Thoracic aorta (tissue), 2 donors: ENCODE results near the gene AUNIP. TPM values are rescaled to one million over a fixed set of nuclear protein-coding genes. Genes with fewer than 3 reads are reported as not detected.

Experiments
- ATAC-seq: fragments of 150-250 bp; one replicate; pipeline ENCODE4 v1.8.0; 2017; ENCODE audit warnings: low read depth; ENCODE audit not compliant: insufficient number of reproducible peaks, low FRiP score
- DNase-seq: peaks from one replicate; pipeline ENCODE4 v3.0.0-alpha.2; 2020; ENCODE audit warnings: low spot score
- H3K27ac ChIP-seq, 2 donors: fragments of 200-600 bp; sonication (generic); 1 replicate in 1 of 2; 2 replicates in 1 of 2; pipeline ENCODE4 v1.5.1; 2016; ENCODE audit warnings: mild to moderate bottlenecking in 2 of 2, moderate library complexity in 2 of 2
- H3K27me3 ChIP-seq: fragments of 200-600 bp; sonication (generic); replicated peaks from 2 replicates; pipeline ENCODE4 v1.6.0; 2016; ENCODE audit warnings: mild to moderate bottlenecking; ENCODE audit not compliant: insufficient read depth
- H3K36me3 ChIP-seq: fragments of 200-600 bp; sonication (generic); one replicate; pipeline ENCODE4 v1.5.1; 2016
- H3K4me1 ChIP-seq, 2 donors: fragments of 200-600 bp; sonication (generic); 1 replicate in 1 of 2; 2 replicates in 1 of 2; pipeline versions ENCODE4 v1.5.1 to v1.6.0; 2016; ENCODE audit warnings: low read depth in 2 of 2, mild to moderate bottlenecking in 1 of 2; ENCODE audit not compliant: control insufficient read depth in 1 of 2
- H3K4me3 ChIP-seq: fragments of 200-600 bp; sonication (generic); 2 replicates; pipeline ENCODE4 v1.5.1; 2016; ENCODE audit warnings: mild to moderate bottlenecking
- H3K9me3 ChIP-seq: fragments of 200-600 bp; sonication (generic); 2 replicates; pipeline ENCODE4 v1.5.1; 2016
- total RNA-seq, 2 donors: library from RNA; depleted of rRNA; stranded (reverse); fragments of >200 nt; gene quantifications; one replicate each; pipeline versions ENCODE4 v1.1.0 to v1.2.3, GENCODE V29; 2016
- TF ChIP-seq, protein P1 (sequence below): fragments of 200-600 bp; sonication (generic); IDR thresholded peaks from one replicate; pipeline ENCODE4 v1.5.1; 2019; ENCODE audit warnings: antibody characterized with exemption

AUNIP gene, protein sequence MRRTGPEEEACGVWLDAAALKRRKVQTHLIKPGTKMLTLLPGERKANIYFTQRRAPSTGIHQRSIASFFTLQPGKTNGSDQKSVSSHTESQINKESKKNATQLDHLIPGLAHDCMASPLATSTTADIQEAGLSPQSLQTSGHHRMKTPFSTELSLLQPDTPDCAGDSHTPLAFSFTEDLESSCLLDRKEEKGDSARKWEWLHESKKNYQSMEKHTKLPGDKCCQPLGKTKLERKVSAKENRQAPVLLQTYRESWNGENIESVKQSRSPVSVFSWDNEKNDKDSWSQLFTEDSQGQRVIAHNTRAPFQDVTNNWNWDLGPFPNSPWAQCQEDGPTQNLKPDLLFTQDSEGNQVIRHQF
- not detected for total RNA-seq

DNA sequence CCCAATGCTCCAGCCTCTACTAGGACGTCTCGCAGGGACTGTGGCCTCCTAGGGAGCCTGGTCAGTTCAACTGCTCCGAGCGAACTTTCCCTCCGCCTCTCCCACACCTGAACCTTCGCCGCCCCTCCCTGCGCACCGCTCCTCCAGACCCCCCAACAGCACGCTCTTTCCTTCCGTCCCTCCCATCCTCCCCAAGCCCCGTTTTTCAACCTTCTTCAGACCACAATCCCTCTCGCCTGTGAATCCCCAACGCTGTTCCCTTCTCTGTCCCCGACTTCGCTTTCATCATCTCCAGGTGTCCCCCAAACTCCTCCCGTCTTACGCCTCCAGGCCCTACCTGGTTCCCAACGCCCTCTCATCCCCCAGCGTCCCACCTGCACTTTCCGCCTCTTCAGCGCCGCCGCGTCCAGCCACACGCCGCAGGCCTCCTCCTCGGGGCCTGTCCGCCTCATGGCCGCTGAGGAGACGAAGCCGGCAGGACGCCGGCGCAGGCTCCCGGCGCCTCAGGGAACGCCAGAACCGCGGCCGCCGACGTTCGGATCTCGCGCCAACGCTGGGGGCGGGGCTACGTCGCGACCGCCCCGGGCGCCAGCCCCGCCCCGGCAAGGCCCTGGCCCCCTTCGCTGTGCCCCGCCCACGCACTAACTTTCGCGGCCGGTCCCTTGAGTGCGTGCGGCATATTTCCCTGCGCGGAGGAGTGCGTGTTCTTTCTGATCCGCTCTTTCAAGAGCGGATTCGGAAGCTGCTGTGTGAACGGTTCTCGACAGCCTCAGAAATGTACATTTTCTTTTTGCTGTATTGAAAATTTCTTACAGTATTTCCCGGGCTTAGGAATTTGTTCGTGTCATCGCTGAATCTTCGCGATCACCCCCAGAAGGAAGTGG lies at the start of gene AUNIP:
Gene AUNIP (minus strand): TSS at position 552 of the 884 bp plus-strand sequence. CDS start 100 bp downstream, at position 452.
- peaks cover 4 to 13% of the 10 kb centered on the region in 2 donors for H3K4me1 ChIP-seq
- H3K27me3 ChIP-seq = no peaks in the 10 kb centered on the region
- peak within 1 kb of the TSS; percentile 75 for H3K4me3 ChIP-seq
- H3K36me3 ChIP-seq = peaks cover 4% of the 10 kb centered on the region
- peak; percentile 43 for ATAC-seq
- TF ChIP-seq, protein P1, sequence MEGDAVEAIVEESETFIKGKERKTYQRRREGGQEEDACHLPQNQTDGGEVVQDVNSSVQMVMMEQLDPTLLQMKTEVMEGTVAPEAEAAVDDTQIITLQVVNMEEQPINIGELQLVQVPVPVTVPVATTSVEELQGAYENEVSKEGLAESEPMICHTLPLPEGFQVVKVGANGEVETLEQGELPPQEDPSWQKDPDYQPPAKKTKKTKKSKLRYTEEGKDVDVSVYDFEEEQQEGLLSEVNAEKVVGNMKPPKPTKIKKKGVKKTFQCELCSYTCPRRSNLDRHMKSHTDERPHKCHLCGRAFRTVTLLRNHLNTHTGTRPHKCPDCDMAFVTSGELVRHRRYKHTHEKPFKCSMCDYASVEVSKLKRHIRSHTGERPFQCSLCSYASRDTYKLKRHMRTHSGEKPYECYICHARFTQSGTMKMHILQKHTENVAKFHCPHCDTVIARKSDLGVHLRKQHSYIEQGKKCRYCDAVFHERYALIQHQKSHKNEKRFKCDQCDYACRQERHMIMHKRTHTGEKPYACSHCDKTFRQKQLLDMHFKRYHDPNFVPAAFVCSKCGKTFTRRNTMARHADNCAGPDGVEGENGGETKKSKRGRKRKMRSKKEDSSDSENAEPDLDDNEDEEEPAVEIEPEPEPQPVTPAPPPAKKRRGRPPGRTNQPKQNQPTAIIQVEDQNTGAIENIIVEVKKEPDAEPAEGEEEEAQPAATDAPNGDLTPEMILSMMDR = no peak
- DNase-seq = peak; percentile 65
- no peaks in the 10 kb centered on the region for H3K9me3 ChIP-seq
- H3K27ac ChIP-seq = peak within 1 kb of the TSS; percentile 37 to 72

DNA sequence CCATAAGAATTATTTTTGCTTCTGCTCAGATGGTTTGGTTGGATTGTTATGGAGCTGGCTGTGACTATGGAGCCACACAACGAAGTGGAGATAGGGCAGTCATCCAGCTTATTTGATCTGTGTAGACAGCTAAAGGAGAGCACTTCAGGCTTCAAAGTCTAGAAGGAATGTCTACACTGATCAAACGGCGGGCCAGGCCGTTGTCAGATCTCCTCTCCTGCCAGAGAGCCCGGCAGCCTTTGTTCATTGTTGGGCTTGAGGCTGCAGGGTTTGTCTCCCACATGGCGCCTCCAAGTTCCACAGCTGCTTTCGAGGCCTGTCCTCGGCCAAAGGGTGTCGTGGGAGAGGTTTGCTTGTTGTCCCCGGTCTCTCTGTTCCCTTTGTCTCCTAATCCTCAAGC lies 49.8 kb upstream of the AUNIP start:
- ATAC-seq (no peak), DNase-seq (no peak)
- no peaks in the 10 kb centered on the region for H3K9me3 ChIP-seq
- H3K4me1 ChIP-seq = peaks cover 3 to 18% of the 10 kb centered on the region in 2 donors
- H3K36me3 ChIP-seq = no peaks in the 10 kb centered on the region
- H3K4me3 ChIP-seq = no peak overlapping the region
- TF ChIP-seq, protein P1 = no peak
- no peak overlapping the region for H3K27ac ChIP-seq
- H3K27me3 ChIP-seq = no peaks in the 10 kb centered on the region

DNA sequence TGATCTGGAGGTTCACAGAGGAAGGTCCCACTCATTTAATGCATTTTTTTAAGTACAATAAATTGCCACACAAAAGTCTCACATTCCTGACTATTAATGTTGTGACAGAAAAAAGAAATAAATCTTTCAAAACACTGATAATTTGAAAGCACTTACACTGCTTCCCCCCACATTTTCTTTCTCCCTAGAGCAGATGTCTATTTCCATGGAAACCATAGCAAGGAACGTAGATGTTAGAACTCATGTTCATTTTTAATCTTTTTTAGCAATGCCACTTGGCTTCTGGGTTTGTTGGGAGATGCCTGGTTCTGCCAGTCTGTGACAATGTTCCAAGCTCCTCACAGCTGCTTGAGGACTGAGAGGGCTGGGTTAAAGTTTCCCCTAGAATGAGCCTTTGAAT lies 48.9 kb upstream of the AUNIP start:
- Histone ChIP-seq H3K9me3 (no peaks in the 10 kb centered on the region), H3K4me3 (no peak overlapping the region), H3K27ac (no peak overlapping the region), H3K36me3 (no peaks in the 10 kb centered on the region), H3K4me1 (peaks cover 3 to 20% of the 10 kb centered on the region in 2 donors), H3K27me3 (no peaks in the 10 kb centered on the region)
- TF ChIP-seq, protein P1 = no peak
- ATAC-seq (no peak), DNase-seq (no peak)

DNA sequence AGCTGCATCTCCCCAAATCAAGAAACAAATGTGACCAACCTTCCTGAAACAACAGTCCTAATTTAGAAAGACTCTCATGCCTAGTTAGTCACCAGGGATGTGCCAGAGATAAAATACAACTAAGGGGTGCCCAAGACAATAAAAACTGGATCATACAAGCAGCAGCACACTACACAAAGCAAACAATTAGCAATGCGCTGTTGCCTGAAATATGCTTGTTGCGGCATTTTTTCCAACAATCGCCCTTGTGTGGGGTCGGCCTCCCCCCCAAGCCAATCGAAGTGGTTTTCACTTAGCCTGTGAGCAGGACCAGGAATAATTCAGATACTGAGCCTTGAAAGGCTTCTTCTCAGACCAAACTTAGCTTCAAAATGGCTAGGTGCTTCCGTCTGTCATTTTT lies 48.3 kb upstream of the AUNIP start:
- no peak for ATAC-seq
- Histone ChIP-seq H3K27me3 (no peaks in the 10 kb centered on the region), H3K4me3 (no peak overlapping the region), H3K4me1 (peaks cover 3 to 20% of the 10 kb centered on the region in 2 donors), H3K36me3 (no peaks in the 10 kb centered on the region), H3K27ac (no peak overlapping the region), H3K9me3 (no peaks in the 10 kb centered on the region)
- DNase-seq = no peak
- TF ChIP-seq, protein P1 = no peak
